Hepatocyte (in vitro differentiated cells): ENCODE measurements around the gene FAM78A. TPM values are rescaled to one million over a fixed set of nuclear protein-coding genes. Genes with fewer than 3 reads are reported as not detected.
"Not testable (repeated sequence)": the region's sequence is repeated elsewhere in the genome, so short reads cannot be mapped to it uniquely, and the experiment has no call there.

Source experiments
- DNase-seq: peaks from one replicate; pipeline ENCODE4 v3.0.0-alpha.2; 2016; ENCODE audit warnings: low spot score
- H2AFZ ChIP-seq: fragments of 200-600 bp; sonication (generic); 2 replicates; pipeline ENCODE4 v1.6.0; 2016; ENCODE audit warnings: antibody characterized with exemption, mild to moderate bottlenecking
- H3K27ac ChIP-seq: fragments of 200-600 bp; sonication (generic); 2 replicates; pipeline ENCODE4 v1.5.1; 2016; ENCODE audit warnings: mild to moderate bottlenecking
- H3K27me3 ChIP-seq: fragments of 200-600 bp; sonication (generic); 2 replicates; pipeline ENCODE4 v1.6.1; 2016
- H3K36me3 ChIP-seq: fragments of 200-600 bp; sonication (generic); replicated peaks from 2 replicates; pipeline ENCODE4 v1.5.1; 2016; ENCODE audit warnings: low read depth; ENCODE audit not compliant: insufficient read depth
- H3K4me1 ChIP-seq: fragments of 200-600 bp; sonication (generic); 2 replicates; pipeline ENCODE4 v1.5.1; 2016; ENCODE audit warnings: mild to moderate bottlenecking, moderate library complexity; ENCODE audit not compliant: insufficient read depth
- H3K4me2 ChIP-seq: fragments of 200-600 bp; sonication (generic); 2 replicates; pipeline ENCODE4 v1.6.0; 2016
- H3K4me3 ChIP-seq: fragments of 200-600 bp; sonication (generic); 2 replicates; pipeline ENCODE4 v1.5.1; 2016; ENCODE audit warnings: mild to moderate bottlenecking
- H3K79me2 ChIP-seq: fragments of 200-600 bp; sonication (generic); 2 replicates; pipeline ENCODE4 v1.6.0; 2017; ENCODE audit warnings: mild to moderate bottlenecking
- H3K9me2 ChIP-seq: fragments of 200-600 bp; sonication (generic); replicated peaks from 2 replicates; pipeline ENCODE4 v1.6.0; 2017; ENCODE audit warnings: mild to moderate bottlenecking; ENCODE audit not compliant: insufficient read depth
- H3K9me3 ChIP-seq: fragments of 200-600 bp; sonication (generic); 2 replicates; pipeline ENCODE4 v1.5.1; 2016; ENCODE audit warnings: low read depth, mild to moderate bottlenecking
- H4K20me1 ChIP-seq: fragments of 200-600 bp; sonication (generic); 2 replicates; pipeline ENCODE4 v1.6.0; 2016; ENCODE audit warnings: mild to moderate bottlenecking; ENCODE audit not compliant: insufficient read depth, poor library complexity, severe bottlenecking
- CTCF ChIP-seq: fragments of 200-600 bp; sonication (generic); IDR thresholded peaks from 2 replicates; pipeline ENCODE4 v1.5.1; 2016; ENCODE audit warnings: antibody characterized with exemption, mild to moderate bottlenecking; ENCODE audit not compliant: poor library complexity
- EZH2 ChIP-seq: fragments of 200-600 bp; sonication (generic); IDR thresholded peaks from 2 replicates; pipeline ENCODE4 v1.6.1; 2016; ENCODE audit warnings: antibody characterized with exemption, mild to moderate bottlenecking, borderline replicate concordance
- EZH2phosphoT487 ChIP-seq: fragments of 200-600 bp; sonication (generic); IDR thresholded peaks from one replicate; pipeline ENCODE4 v1.6.1; 2018; ENCODE audit warnings: antibody characterized with exemption, mild to moderate bottlenecking, low read depth, moderate library complexity; ENCODE audit not compliant: unreplicated experiment, severe bottlenecking
- WGBS: methylation state at CpG from one replicate; pipeline ENCODE4 v1.1.6; 2016; ENCODE audit warnings: low lambda C conversion rate; ENCODE audit errors: missing lambda C conversion rate; 5-methylcytosine and 5-hydroxymethylcytosine counted together
- polyA plus RNA-seq: library from polyadenylated mRNA; unstranded; fragments of >200 nt; fragmentation: Nextera tagmentation; extraction: Ambion mirVana; gene quantifications from 2 replicates; pipeline ENCODE4 v1.2.1, GENCODE V29; 2016
- total RNA-seq: library from RNA; depleted of rRNA; stranded (reverse); fragments of >200 nt; gene quantifications from 2 replicates; pipeline ENCODE4 v1.2.3, GENCODE V29; 2014

Gene FAM78A
- total and polyA plus RNA-seq, 2 experiments from 2014 or later: 0.27 TPM; not detected in 1

GRCh38 chr9:131272212-131272611, 4.1 kb downstream of the FAM78A start:
- no peaks in the 10 kb centered on the region for H3K9me2 ChIP-seq
- peaks cover 27% of the 10 kb centered on the region for H3K27me3 ChIP-seq
- no peak for DNase-seq
- no peak overlapping the region for H2AFZ ChIP-seq
- no peak overlapping the region for H3K4me3 ChIP-seq
- H3K4me2 ChIP-seq: no peak overlapping the region
- peaks cover 4% of the 10 kb centered on the region for H3K4me1 ChIP-seq
- H3K9me3 ChIP-seq: no peaks in the 10 kb centered on the region
- TF ChIP-seq CTCF: no peak
- no peak for TF ChIP-seq EZH2phosphoT487
- no peak for TF ChIP-seq EZH2
- 93% methylated on average over 3 of the region's 3 CpGs for WGBS
- H3K36me3 ChIP-seq: no peaks in the 10 kb centered on the region
- no peaks in the 10 kb centered on the region for H3K79me2 ChIP-seq
- no peaks in the 10 kb centered on the region for H4K20me1 ChIP-seq
- no peak overlapping the region for H3K27ac ChIP-seq

- H3K36me3 ChIP-seq: no peaks in the 10 kb centered on the region
- H3K9me2 ChIP-seq: no peaks in the 10 kb centered on the region
- H2AFZ ChIP-seq: no peak overlapping the region
- no peak overlapping the region for H3K27ac ChIP-seq
- DNase-seq: no peak
- H3K4me2 ChIP-seq: no peak overlapping the region
- peaks cover 27% of the 10 kb centered on the region for H3K27me3 ChIP-seq
- 92% methylated on average over 6 of the region's 6 CpGs for WGBS
- peaks cover 4% of the 10 kb centered on the region for H3K4me1 ChIP-seq
- no peaks in the 10 kb centered on the region for H3K79me2 ChIP-seq
- H3K4me3 ChIP-seq: no peak overlapping the region
- no peaks in the 10 kb centered on the region for H3K9me3 ChIP-seq
- no peaks in the 10 kb centered on the region for H4K20me1 ChIP-seq
- TF ChIP-seq CTCF (no peak), EZH2phosphoT487 (no peak), EZH2 (no peak)
Measured at GRCh38 chr9:131271506-131271931, 4.8 kb downstream of the FAM78A start.

GRCh38 chr9:131271016-131271273, 5.4 kb downstream of the FAM78A start:
- H4K20me1 ChIP-seq, DNase-seq, H3K9me3 ChIP-seq, H3K4me1 ChIP-seq, H3K4me2 ChIP-seq, H3K9me2 ChIP-seq, H2AFZ ChIP-seq, H3K4me3 ChIP-seq, H3K27ac ChIP-seq, H3K79me2 ChIP-seq, H3K36me3 ChIP-seq: not testable (repeated sequence)
- peaks cover 24% of the 10 kb centered on the region for H3K27me3 ChIP-seq
- 93% methylated on average over 1 of the region's 1 CpG for WGBS

GRCh38 chr9:131270171-131271015, 5.9 kb downstream of the FAM78A start:
- no peaks in the 10 kb centered on the region for H3K79me2 ChIP-seq
- no peaks in the 10 kb centered on the region for H3K9me3 ChIP-seq
- no peak for DNase-seq
- TF ChIP-seq EZH2: no peak
- no peak for TF ChIP-seq EZH2phosphoT487
- no peak for TF ChIP-seq CTCF
- H3K9me2 ChIP-seq: no peaks in the 10 kb centered on the region
- no peak overlapping the region for H3K4me3 ChIP-seq
- no peak overlapping the region for H3K4me2 ChIP-seq
- no peaks in the 10 kb centered on the region for H3K4me1 ChIP-seq
- WGBS: 80% methylated on average over 17 of the region's 20 CpGs
- H4K20me1 ChIP-seq: no peaks in the 10 kb centered on the region
- no peaks in the 10 kb centered on the region for H3K36me3 ChIP-seq
- H3K27ac ChIP-seq: no peak overlapping the region
- peaks cover 18% of the 10 kb centered on the region for H3K27me3 ChIP-seq
- no peak overlapping the region for H2AFZ ChIP-seq
